Hepatocyte (in vitro differentiated cells): ENCODE data around the gene PMFBP1.
A peak's percentile ranks its signal among the peaks of the same experiment; 100 is the strongest.

ENCODE experiments used
- EZH2phosphoT487 ChIP-seq: fragments of 200-600 bp; sonication (generic); IDR thresholded peaks from one replicate; pipeline ENCODE4 v1.6.1; 2018; ENCODE audit warnings: antibody characterized with exemption, mild to moderate bottlenecking, low read depth, moderate library complexity; ENCODE audit not compliant: unreplicated experiment, severe bottlenecking
- TF ChIP-seq, protein P1 (sequence below): fragments of 200-600 bp; sonication (generic); IDR thresholded peaks from 2 replicates; pipeline ENCODE4 v1.5.1; 2016; ENCODE audit warnings: antibody characterized with exemption, mild to moderate bottlenecking; ENCODE audit not compliant: poor library complexity

- TF ChIP-seq, protein P1, sequence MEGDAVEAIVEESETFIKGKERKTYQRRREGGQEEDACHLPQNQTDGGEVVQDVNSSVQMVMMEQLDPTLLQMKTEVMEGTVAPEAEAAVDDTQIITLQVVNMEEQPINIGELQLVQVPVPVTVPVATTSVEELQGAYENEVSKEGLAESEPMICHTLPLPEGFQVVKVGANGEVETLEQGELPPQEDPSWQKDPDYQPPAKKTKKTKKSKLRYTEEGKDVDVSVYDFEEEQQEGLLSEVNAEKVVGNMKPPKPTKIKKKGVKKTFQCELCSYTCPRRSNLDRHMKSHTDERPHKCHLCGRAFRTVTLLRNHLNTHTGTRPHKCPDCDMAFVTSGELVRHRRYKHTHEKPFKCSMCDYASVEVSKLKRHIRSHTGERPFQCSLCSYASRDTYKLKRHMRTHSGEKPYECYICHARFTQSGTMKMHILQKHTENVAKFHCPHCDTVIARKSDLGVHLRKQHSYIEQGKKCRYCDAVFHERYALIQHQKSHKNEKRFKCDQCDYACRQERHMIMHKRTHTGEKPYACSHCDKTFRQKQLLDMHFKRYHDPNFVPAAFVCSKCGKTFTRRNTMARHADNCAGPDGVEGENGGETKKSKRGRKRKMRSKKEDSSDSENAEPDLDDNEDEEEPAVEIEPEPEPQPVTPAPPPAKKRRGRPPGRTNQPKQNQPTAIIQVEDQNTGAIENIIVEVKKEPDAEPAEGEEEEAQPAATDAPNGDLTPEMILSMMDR: peak; percentile 80
- no peak for TF ChIP-seq EZH2phosphoT487
Observed at GRCh38 chr16:72124761-72125634, 47.0 kb downstream of the PMFBP1 start.
